GM21529 (cell line): ENCODE measurements around the gene KXD1.
"Not testable (repeated sequence)": the region's sequence is repeated elsewhere in the genome, so short reads cannot be mapped to it uniquely, and the experiment has no call there.

Source experiments
- ATAC-seq: cut with Tn5 transposase; IDR thresholded peaks from one replicate; pipeline ENCODE4 v1.9.1; 2021; ENCODE audit not compliant: unreplicated experiment

The KXD1 gene

GRCh38 chr19:18557411-18558201 is at the start of gene KXD1:
KXD1 (plus strand) TSS chr19:18557870; CDS start chr19:18562057, 4,187 bp downstream.
- peak; percentile 80 for ATAC-seq

DNA sequence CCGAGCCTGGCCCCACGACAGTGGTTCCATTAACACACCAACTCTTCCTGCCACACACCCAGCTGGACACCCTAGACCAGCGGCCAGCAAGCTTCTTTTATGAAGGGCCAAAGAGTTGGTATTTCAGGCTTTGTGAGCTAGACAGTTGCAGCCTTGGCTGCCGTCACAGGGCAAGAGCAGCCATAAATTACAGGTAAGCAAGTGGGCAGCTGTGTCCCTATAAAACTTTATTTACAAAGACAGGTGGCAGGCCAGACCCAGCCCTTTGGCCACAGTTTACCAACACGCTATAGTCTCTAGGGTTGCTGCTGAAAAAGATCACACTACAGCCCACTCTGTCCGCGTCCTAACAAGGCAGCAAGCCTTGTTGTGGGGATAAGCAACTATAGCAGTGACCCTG is 49.1 kb upstream of the KXD1 start:
- ATAC-seq: no peak

DNA sequence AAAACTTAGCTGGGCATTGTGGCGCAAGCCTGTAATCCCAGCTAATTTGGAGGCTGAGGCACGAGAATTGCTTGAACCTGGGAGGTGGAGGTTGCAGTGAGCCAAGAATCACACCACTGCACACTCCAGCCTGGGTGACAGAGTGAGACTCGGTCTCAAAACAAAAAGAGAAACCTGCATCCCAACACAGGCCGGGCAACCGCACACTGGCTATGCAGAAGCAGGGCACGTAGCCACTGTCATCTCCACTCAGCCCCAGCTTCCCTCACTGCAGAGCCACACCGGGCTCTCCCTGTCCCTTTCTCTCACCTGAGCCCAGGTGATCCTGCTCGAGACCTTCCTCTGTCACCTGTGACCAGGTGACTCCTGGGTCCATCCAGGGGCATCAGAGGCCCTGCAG is 47.5 kb upstream of the KXD1 start:
- ATAC-seq: no peak

- no peak for ATAC-seq
Observed at GRCh38 chr19:18513868-18514267, 43.8 kb upstream of the KXD1 start.

DNA sequence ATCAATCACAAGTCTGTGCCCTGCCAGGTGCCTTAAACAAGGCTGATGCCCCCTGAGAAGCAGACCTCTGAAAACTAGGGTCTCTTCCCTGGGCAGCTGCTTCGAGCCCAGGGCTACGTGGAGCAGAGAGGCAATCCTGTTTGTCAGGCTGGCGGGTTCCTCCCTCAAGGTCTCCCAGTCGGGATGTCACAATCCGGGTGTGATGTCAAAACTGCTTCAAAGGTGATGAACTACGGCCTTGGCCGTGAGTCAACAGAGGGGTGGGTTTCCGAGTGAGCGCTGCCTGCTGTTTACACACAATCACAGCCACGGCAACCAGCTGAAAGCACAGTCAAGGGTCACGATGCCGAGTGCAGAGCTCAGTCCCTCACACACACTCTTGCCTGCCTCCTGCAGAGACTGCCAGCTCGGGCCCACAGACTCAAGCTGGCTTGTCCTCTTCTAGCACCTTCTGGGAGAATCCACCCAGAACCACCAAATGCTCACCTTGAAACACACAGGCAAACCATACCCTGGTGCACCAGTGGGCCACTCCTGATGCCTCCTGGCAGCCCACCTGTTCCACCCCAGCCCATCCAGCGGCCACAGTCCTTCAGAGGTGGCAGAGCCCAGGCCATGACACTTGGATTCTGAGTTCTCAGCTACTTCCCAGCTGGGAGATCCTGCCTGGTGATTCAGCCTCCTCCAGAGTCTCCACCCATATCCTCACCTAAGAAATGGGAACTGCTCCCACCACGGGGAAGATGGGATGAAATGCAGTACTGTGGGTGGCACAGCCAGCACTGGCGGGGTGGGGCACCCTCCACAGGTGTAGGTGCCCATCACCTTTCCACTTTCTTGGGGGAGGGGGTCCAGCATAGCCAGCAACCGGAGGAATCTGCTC is 42.6 kb upstream of the KXD1 start:
- ATAC-seq: no peak

DNA sequence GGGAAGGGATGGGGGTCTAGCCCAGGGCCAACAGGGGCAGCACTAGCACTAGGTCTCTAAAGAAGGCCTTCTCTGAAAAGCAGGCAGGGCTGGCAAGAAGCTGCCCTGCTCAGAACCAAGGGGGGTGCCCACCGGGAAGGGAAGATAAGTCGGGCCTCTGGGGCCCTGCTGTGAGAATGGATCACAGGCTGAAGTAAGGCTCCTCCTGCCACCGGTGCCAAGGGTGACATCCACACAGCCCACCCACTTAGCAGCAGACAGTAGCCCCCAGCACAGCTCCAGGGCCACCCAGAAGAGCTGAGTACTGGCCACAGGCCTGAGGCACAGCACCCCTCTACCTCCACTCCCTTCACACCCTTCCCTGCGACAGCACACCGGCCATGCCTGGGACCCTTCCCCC is 41.7 kb upstream of the KXD1 start:
- no peak for ATAC-seq

DNA sequence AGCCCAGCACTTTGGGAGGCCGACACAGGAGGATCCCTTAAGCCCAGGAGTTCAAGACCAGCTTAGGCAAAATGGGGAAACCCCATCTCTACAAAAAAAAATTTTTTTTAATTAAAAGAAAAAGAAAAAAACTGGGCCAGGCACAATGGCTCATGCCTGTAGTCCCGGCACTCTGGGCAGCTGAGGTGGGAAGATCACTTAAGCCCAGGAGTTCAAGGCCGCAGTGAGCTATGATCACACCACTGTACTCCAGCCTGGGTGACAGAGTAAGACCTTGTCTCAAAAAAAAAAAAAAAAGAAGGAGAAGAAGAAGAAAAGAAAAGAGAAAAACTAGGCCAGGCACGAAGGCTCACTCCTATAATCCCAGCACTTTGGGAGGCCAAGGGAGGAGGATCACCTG is 40.1 kb upstream of the KXD1 start:
- ATAC-seq: no peak

GRCh38 chr19:18518639-18519038 is 39.0 kb upstream of the KXD1 start:
- no peak for ATAC-seq

DNA sequence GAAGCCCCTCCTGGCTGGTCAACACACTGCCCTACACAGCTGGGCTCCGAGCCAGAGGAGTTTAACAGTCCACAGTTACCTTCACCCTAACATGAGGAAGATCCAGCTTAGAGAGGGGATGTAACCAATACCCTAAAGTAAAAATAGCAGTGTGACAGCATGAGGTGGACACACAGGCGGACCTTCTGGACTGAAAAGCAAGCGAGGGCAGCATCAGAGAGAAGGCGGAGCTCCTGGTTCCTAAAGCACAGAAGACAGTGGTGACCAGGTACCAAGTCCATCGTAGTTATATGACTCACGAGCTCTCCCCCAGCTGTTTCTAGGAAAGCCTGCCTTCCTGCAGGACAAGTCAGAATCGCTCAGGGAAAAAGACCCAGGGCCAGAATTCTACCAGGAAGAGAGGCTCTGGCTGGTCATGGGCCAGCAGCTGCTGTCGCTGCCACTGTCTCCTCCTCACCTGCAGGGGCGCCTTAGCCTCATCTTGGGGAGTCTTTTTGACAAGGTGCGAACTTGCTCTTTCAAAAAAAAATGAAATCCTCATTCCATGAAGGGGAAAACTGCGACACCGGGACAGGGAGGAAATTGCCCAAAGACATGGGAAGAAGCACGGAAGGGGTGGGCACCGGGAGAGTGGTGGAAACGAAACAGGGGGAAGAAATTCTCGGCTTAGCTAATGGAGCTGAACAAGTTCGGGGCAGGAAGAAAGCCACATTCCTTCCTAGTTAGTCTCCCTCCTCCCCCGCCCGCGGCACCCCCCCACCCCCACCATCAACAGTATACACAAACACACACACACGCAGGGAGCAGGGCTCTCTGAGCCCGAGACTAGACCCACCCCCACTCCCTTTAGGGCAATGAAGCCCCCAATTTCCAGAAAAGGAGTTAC is 37.5 kb upstream of the KXD1 start:
- no peak for ATAC-seq

GRCh38 chr19:18520848-18521691 is 36.6 kb upstream of the KXD1 start:
- no peak for ATAC-seq

GRCh38 chr19:18521692-18522123 is 36.0 kb upstream of the KXD1 start, which contains the start of gene ELL:
ELL (minus strand) TSS chr19:18522070; CDS start chr19:18522055, 15 bp downstream.
- no peak for ATAC-seq

GRCh38 chr19:18522124-18522861 is 35.4 kb upstream of the KXD1 start:
- ATAC-seq: peak; percentile 82

DNA sequence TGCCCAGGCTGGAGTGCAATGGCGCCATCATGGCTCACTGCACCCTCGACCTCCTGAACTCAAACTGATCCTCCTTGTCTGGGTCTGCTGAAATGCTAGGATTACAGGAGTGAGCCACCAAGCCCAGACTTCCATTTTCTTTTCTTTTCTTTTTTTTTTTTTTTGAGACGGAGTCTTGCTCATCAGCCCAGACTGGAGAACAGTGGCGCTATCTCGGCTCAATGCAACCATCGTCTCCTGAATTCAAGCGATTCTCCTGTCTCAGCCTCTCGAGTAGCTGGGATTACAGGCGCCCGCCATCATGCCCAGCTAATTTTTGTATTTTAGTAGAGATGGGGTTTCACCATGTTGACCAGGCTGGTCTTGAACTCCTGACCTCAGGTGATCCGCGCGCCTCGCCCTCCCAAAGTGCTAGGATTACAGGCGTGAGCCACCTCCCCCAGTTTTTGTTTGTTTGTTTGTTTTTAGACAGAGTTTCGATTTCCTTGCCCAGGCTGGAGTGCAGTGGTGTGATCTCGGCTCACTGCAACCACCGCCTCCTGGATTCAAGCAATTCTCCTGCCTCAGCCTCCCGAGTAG is 34.7 kb upstream of the KXD1 start:
- not testable (repeated sequence) for ATAC-seq

- ATAC-seq: no peak
Observed at GRCh38 chr19:18523841-18524240, 33.8 kb upstream of the KXD1 start.

DNA sequence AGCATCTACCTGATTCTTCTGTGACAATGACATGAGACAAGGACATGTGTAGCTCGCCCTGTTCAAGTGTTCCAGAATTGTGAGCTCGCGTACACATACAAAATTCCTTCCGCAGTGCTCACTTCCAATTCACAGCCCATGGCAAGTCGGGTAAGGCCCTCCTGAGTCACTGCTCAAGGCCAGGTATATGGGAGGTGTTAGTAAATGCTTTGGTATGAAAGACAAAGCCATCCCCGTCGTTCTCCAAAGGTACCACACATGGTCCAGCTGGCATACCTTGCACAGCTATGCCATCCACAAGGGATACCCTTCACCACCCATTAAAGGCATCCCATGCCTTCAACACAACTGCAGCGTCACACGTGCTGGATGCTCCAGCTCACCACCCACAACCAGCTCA is 31.4 kb upstream of the KXD1 start:
- no peak for ATAC-seq

DNA sequence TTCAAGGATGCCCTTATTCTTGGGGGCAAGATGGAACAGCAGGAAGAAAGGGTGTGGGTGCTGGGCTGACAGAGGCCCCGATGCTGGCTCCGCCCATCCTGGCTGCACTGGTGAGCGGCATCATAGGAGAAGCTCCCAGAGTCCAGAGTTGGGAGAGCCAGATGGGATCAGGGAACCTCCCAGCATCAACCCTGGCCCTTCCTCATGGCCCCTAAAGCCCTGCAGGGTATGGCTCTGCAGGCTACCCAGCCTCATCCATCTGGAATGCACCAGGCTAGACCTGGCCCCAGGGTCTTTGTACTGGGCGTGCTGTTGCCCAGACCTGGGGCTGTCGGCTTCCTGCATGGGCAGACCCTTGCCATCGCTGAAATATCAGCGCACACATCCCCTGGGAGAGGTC is 27.9 kb upstream of the KXD1 start:
- ATAC-seq: no peak

GRCh38 chr19:18531485-18531884 is 26.2 kb upstream of the KXD1 start:
- ATAC-seq: no peak

GRCh38 chr19:18532168-18532890 is 25.3 kb upstream of the KXD1 start:
- ATAC-seq: no peak
